Skeletal muscle satellite cell (primary cell): ENCODE results near the gene RHOU.

ENCODE experiments used
- H3K27me3 ChIP-seq: 2 replicates; pipeline ENCODE4 v1.7.0; 2013; ENCODE audit warnings: low read length; ENCODE audit not compliant: control insufficient read depth, insufficient read depth
- H3K36me3 ChIP-seq: 2 replicates; pipeline ENCODE4 v1.7.0; 2013; ENCODE audit warnings: mild to moderate bottlenecking, control low read depth, low read length; ENCODE audit not compliant: insufficient read depth
- H3K4me1 ChIP-seq: 2 replicates; pipeline ENCODE4 v1.7.0; 2013; ENCODE audit warnings: low read length; ENCODE audit not compliant: control insufficient read depth, insufficient read depth
- H3K4me2 ChIP-seq: 2 replicates; pipeline ENCODE4 v1.7.0; 2013; ENCODE audit warnings: mild to moderate bottlenecking, low read length
- H3K4me3 ChIP-seq: 2 replicates; pipeline ENCODE4 v1.7.0; 2013; ENCODE audit warnings: low read length
- H3K9ac ChIP-seq: 2 replicates; pipeline ENCODE4 v1.7.0; 2013; ENCODE audit warnings: mild to moderate bottlenecking, low read depth, low read length, moderate library complexity
- H3K9me3 ChIP-seq: replicated peaks from 2 replicates; pipeline ENCODE4 v1.7.0; 2013; ENCODE audit warnings: mild to moderate bottlenecking, control low read depth, low read length

RHOU gene

GRCh38 chr1:228793032-228793431 lies 57.8 kb downstream of the RHOU start:
- H3K4me3 ChIP-seq = no peak overlapping the region
- peaks cover 13% of the 10 kb centered on the region for H3K27me3 ChIP-seq
- H3K9me3 ChIP-seq = no peaks in the 10 kb centered on the region
- H3K9ac ChIP-seq = no peak overlapping the region
- no peak overlapping the region for H3K4me2 ChIP-seq
- no peaks in the 10 kb centered on the region for H3K4me1 ChIP-seq
- no peaks in the 10 kb centered on the region for H3K36me3 ChIP-seq

- H3K9me3 ChIP-seq = no peaks in the 10 kb centered on the region
- H3K4me3 ChIP-seq = no peak overlapping the region
- H3K4me1 ChIP-seq = no peaks in the 10 kb centered on the region
- no peak overlapping the region for H3K9ac ChIP-seq
- H3K27me3 ChIP-seq = peaks cover 14% of the 10 kb centered on the region
- H3K4me2 ChIP-seq = no peak overlapping the region
- H3K36me3 ChIP-seq = no peaks in the 10 kb centered on the region
Measured at GRCh38 chr1:228794173-228794572, 58.9 kb downstream of the RHOU start.

GRCh38 chr1:228794810-228795209 lies 59.5 kb downstream of the RHOU start:
- H3K4me1 ChIP-seq = no peaks in the 10 kb centered on the region
- H3K4me2 ChIP-seq = no peak overlapping the region
- H3K36me3 ChIP-seq = no peaks in the 10 kb centered on the region
- H3K9ac ChIP-seq = no peak overlapping the region
- H3K9me3 ChIP-seq = no peaks in the 10 kb centered on the region
- no peak overlapping the region for H3K4me3 ChIP-seq
- peaks cover 15% of the 10 kb centered on the region for H3K27me3 ChIP-seq

- H3K4me2 ChIP-seq = no peak overlapping the region
- H3K4me1 ChIP-seq = no peaks in the 10 kb centered on the region
- no peaks in the 10 kb centered on the region for H3K36me3 ChIP-seq
- no peak overlapping the region for H3K9ac ChIP-seq
- no peaks in the 10 kb centered on the region for H3K9me3 ChIP-seq
- peaks cover 17% of the 10 kb centered on the region for H3K27me3 ChIP-seq
- no peak overlapping the region for H3K4me3 ChIP-seq
Measured at GRCh38 chr1:228795596-228795995, 60.3 kb downstream of the RHOU start.
